ENCODE data around the gene FBP1.

GRCh38 chr9:94627287-94627686, 12.0 kb downstream of the FBP1 start:
- TF ChIP-seq, protein P1, sequence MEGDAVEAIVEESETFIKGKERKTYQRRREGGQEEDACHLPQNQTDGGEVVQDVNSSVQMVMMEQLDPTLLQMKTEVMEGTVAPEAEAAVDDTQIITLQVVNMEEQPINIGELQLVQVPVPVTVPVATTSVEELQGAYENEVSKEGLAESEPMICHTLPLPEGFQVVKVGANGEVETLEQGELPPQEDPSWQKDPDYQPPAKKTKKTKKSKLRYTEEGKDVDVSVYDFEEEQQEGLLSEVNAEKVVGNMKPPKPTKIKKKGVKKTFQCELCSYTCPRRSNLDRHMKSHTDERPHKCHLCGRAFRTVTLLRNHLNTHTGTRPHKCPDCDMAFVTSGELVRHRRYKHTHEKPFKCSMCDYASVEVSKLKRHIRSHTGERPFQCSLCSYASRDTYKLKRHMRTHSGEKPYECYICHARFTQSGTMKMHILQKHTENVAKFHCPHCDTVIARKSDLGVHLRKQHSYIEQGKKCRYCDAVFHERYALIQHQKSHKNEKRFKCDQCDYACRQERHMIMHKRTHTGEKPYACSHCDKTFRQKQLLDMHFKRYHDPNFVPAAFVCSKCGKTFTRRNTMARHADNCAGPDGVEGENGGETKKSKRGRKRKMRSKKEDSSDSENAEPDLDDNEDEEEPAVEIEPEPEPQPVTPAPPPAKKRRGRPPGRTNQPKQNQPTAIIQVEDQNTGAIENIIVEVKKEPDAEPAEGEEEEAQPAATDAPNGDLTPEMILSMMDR (IDR thresholded peaks at IDR 0.05): no peak
- no peak for TF ChIP-seq POLR2A (IDR thresholded peaks at IDR 0.05)
